AG09319 (cell line): ENCODE results near the gene PCDH9.

ENCODE experiments used
- DNase-seq: peaks from one replicate; pipeline ENCODE4 v3.0.0-alpha.2; 2010; ENCODE audit warnings: low read depth; ENCODE audit errors: extremely low read depth
- CTCF ChIP-seq: IDR thresholded peaks from 2 replicates; pipeline ENCODE4 v1.5.1; 2011; ENCODE audit warnings: low read depth, mild to moderate bottlenecking, inconsistent platforms, low read length, moderate library complexity

The PCDH9 gene

GRCh38 chr13:66409542-66409941 is 820.6 kb downstream of the PCDH9 start:
- no peak for TF ChIP-seq CTCF

GRCh38 chr13:66407128-66407527 is 823.0 kb downstream of the PCDH9 start:
- no peak for DNase-seq
- no peak for TF ChIP-seq CTCF

More at GRCh38 chr13:66409542-66409941, 820.6 kb downstream of the PCDH9 start:
- DNase-seq: no peak

GRCh38 chr13:66405908-66406802 is 824.0 kb downstream of the PCDH9 start:
- DNase-seq: no peak
- no peak for TF ChIP-seq CTCF

GRCh38 chr13:66402546-66402945 is 827.6 kb downstream of the PCDH9 start:
- no peak for DNase-seq
- TF ChIP-seq CTCF: no peak

GRCh38 chr13:66402066-66402465 is 828.1 kb downstream of the PCDH9 start:
- TF ChIP-seq CTCF: no peak
- no peak for DNase-seq

GRCh38 chr13:66400292-66400691 is 829.8 kb downstream of the PCDH9 start:
- no peak for TF ChIP-seq CTCF
- DNase-seq: no peak

GRCh38 chr13:66399873-66400272 is 830.3 kb downstream of the PCDH9 start:
- no peak for DNase-seq
- no peak for TF ChIP-seq CTCF
